ENCODE results near the gene HMGN3.

The HMGN3 gene

GRCh38 chr6:79269877-79270276 lies 35.4 kb upstream of the HMGN3 start:
- Histone ChIP-seq H3K9me2 (ENCODE audit: low read depth, low read length) (no peaks in the 10 kb centered on the region), H3K4me2 (ENCODE audit: low read length) (no peak overlapping the region), H3K27ac (ENCODE audit: low read depth, low read length, poor library complexity, severe bottlenecking) (no peak overlapping the region), H2AFZ (ENCODE audit: low read length) (no peak overlapping the region), H3K4me3 (ENCODE audit: low read depth, low read length, poor library complexity, severe bottlenecking) (no peak overlapping the region), H3F3A (ENCODE audit: insufficient read depth, low read length) (no peaks in the 10 kb centered on the region), H3K9ac (ENCODE audit: low read length) (no peak overlapping the region), H3K4me1 (ENCODE audit: insufficient read depth, low read length, severe bottlenecking) (no peaks in the 10 kb centered on the region), H3K27me3 (ENCODE audit: insufficient read depth, low read length) (0 out of 2 replicates have a peak, but pooled peaks cover 5% of the 10 kb centered on the region), H3K79me2 (ENCODE audit: insufficient read depth, low read length) (no peaks in the 10 kb centered on the region), H3K36me3 (ENCODE audit: insufficient read depth, low read length) (no peaks in the 10 kb centered on the region), H4K20me1 (ENCODE audit: insufficient read depth, low read length) (no peaks in the 10 kb centered on the region), H3K9me3 (ENCODE audit: low read length) (no peaks in the 10 kb centered on the region)
- TF ChIP-seq CTCF (IDR thresholded peaks at IDR 0.05; ENCODE audit: low read length): no peak
- no peak for TF ChIP-seq EZH2 (IDR thresholded peaks at IDR 0.05; ENCODE audit: borderline replicate concordance, low read length)

GRCh38 chr6:79267128-79267527 lies 32.6 kb upstream of the HMGN3 start:
- Histone ChIP-seq H3K4me1 (ENCODE audit: insufficient read depth, low read length, severe bottlenecking) (no peaks in the 10 kb centered on the region), H3K9ac (ENCODE audit: low read length) (no peak overlapping the region), H3K4me2 (ENCODE audit: low read length) (no peak overlapping the region), H3F3A (ENCODE audit: insufficient read depth, low read length) (no peaks in the 10 kb centered on the region), H3K9me2 (ENCODE audit: low read depth, low read length) (no peaks in the 10 kb centered on the region), H2AFZ (ENCODE audit: low read length) (no peak overlapping the region), H3K36me3 (ENCODE audit: insufficient read depth, low read length) (no peaks in the 10 kb centered on the region), H3K9me3 (ENCODE audit: low read length) (no peaks in the 10 kb centered on the region), H3K4me3 (ENCODE audit: low read depth, low read length, poor library complexity, severe bottlenecking) (no peak overlapping the region), H3K27ac (ENCODE audit: low read depth, low read length, poor library complexity, severe bottlenecking) (no peak overlapping the region), H4K20me1 (ENCODE audit: insufficient read depth, low read length) (no peaks in the 10 kb centered on the region), H3K79me2 (ENCODE audit: insufficient read depth, low read length) (no peaks in the 10 kb centered on the region), H3K27me3 (ENCODE audit: insufficient read depth, low read length) (0 out of 2 replicates have a peak, but pooled peaks cover 5% of the 10 kb centered on the region)
- TF ChIP-seq EZH2 (IDR thresholded peaks at IDR 0.05; ENCODE audit: borderline replicate concordance, low read length): no peak
- no peak for TF ChIP-seq CTCF (IDR thresholded peaks at IDR 0.05; ENCODE audit: low read length)

GRCh38 chr6:79266051-79266450 lies 31.6 kb upstream of the HMGN3 start:
- H3K4me2 ChIP-seq (ENCODE audit: low read length): no peak overlapping the region
- H3K36me3 ChIP-seq (ENCODE audit: insufficient read depth, low read length): no peaks in the 10 kb centered on the region
- no peak overlapping the region for H3K27ac ChIP-seq (ENCODE audit: low read depth, low read length, poor library complexity, severe bottlenecking)
- H3K4me1 ChIP-seq (ENCODE audit: insufficient read depth, low read length, severe bottlenecking): no peaks in the 10 kb centered on the region
- TF ChIP-seq CTCF (IDR thresholded peaks at IDR 0.05; ENCODE audit: low read length): no peak
- no peak for TF ChIP-seq EZH2 (IDR thresholded peaks at IDR 0.05; ENCODE audit: borderline replicate concordance, low read length)
- H4K20me1 ChIP-seq (ENCODE audit: insufficient read depth, low read length): no peaks in the 10 kb centered on the region
- H3K4me3 ChIP-seq (ENCODE audit: low read depth, low read length, poor library complexity, severe bottlenecking): no peak overlapping the region
- no peaks in the 10 kb centered on the region for H3K9me3 ChIP-seq (ENCODE audit: low read length)
- H3F3A ChIP-seq (ENCODE audit: insufficient read depth, low read length): no peaks in the 10 kb centered on the region
- H3K27me3 ChIP-seq (ENCODE audit: insufficient read depth, low read length): 0 out of 2 replicates have a peak, but pooled peaks cover 5% of the 10 kb centered on the region
- H3K9ac ChIP-seq (ENCODE audit: low read length): no peak overlapping the region
- H2AFZ ChIP-seq (ENCODE audit: low read length): no peak overlapping the region
- no peaks in the 10 kb centered on the region for H3K79me2 ChIP-seq (ENCODE audit: insufficient read depth, low read length)
- no peaks in the 10 kb centered on the region for H3K9me2 ChIP-seq (ENCODE audit: low read depth, low read length)
